ENCODE measurements around the gene WWP2.

GRCh38 chr16:69761983-69762813, at the start of gene WWP2:
- TF ChIP-seq EP300 (IDR thresholded peaks at IDR 0.05) (peak in 1 of 2 donors; percentile 72), CTCF (IDR thresholded peaks at IDR 0.05) (no peak), POLR2A (IDR thresholded peaks at IDR 0.05) (peak; percentile 40 to 53)

All from tibial nerve (tissue), 4 donors.